Measurements from ENCODE around the gene B9D1.

DNA sequence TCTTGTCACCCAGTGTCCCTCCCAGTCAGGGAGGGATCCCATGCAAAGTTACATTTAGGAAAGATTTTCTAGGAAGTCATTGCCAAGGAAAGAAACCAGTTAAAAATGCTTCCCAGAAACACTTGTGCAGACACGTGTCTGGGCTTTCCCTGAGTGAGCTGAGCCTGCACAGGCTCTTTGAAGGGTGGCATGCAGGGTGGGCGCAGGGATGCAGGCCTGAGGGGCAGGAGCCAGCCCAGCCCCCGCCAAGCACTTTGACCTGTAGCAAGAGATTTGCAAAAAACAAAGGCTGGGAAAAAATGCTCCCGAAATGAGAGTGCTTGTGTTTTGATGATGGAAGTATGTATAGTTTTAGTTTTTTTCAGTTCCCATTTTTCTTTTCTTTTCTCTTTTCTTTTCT lies 52.4 kb downstream of the B9D1 start:
- TF ChIP-seq, protein P1, sequence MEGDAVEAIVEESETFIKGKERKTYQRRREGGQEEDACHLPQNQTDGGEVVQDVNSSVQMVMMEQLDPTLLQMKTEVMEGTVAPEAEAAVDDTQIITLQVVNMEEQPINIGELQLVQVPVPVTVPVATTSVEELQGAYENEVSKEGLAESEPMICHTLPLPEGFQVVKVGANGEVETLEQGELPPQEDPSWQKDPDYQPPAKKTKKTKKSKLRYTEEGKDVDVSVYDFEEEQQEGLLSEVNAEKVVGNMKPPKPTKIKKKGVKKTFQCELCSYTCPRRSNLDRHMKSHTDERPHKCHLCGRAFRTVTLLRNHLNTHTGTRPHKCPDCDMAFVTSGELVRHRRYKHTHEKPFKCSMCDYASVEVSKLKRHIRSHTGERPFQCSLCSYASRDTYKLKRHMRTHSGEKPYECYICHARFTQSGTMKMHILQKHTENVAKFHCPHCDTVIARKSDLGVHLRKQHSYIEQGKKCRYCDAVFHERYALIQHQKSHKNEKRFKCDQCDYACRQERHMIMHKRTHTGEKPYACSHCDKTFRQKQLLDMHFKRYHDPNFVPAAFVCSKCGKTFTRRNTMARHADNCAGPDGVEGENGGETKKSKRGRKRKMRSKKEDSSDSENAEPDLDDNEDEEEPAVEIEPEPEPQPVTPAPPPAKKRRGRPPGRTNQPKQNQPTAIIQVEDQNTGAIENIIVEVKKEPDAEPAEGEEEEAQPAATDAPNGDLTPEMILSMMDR (IDR thresholded peaks at IDR 0.05): no peak
- no peak for TF ChIP-seq POLR2A (IDR thresholded peaks at IDR 0.05)
